D721Med (cell line): ENCODE data around the gene NDUFAF5.

Source experiments
- DNase-seq: peaks from one replicate; pipeline ENCODE4 v3.0.0; 2011; ENCODE audit warnings: low spot score; ENCODE audit not compliant: insufficient read length
- FAIRE-seq: peaks from 2 replicates; lab custom pipeline; 2011; peaks lifted over from hg19 to GRCh38; lab: Jason Lieb, UNC
- CTCF ChIP-seq: IDR thresholded peaks from 2 replicates; pipeline ENCODE4 v1.5.1; 2012; ENCODE audit warnings: mild to moderate bottlenecking, control low read depth; ENCODE audit not compliant: insufficient read depth; ENCODE audit errors: missing control alignments

NDUFAF5 gene

GRCh38 chr20:13809855-13810254 lies 25.0 kb downstream of the NDUFAF5 start:
- no peak for TF ChIP-seq CTCF
- FAIRE-seq (no peak), DNase-seq (no peak)

- FAIRE-seq (no peak), DNase-seq (no peak)
- no peak for TF ChIP-seq CTCF
Observed at GRCh38 chr20:13810446-13810845, 25.6 kb downstream of the NDUFAF5 start.

GRCh38 chr20:13813910-13814309 lies 29.1 kb downstream of the NDUFAF5 start:
- no peak for FAIRE-seq
- no peak for TF ChIP-seq CTCF
- DNase-seq: no peak

GRCh38 chr20:13814672-13815071 lies 29.8 kb downstream of the NDUFAF5 start:
- DNase-seq: no peak
- FAIRE-seq: no peak
- TF ChIP-seq CTCF: no peak

GRCh38 chr20:13816757-13817156 lies 31.9 kb downstream of the NDUFAF5 start:
- DNase-seq (no peak), FAIRE-seq (no peak)
- no peak for TF ChIP-seq CTCF

- FAIRE-seq (no peak), DNase-seq (no peak)
- no peak for TF ChIP-seq CTCF
Observed at GRCh38 chr20:13817342-13817741, 32.5 kb downstream of the NDUFAF5 start.

- FAIRE-seq (no peak), DNase-seq (no peak)
Observed at GRCh38 chr20:13819885-13820645, 35.2 kb downstream of the NDUFAF5 start.

More at GRCh38 chr20:13819885-13820645, 35.2 kb downstream of the NDUFAF5 start:
- peak; percentile 51 for TF ChIP-seq CTCF
